GM18505 (cell line): ENCODE data around the gene CACNA2D3.

Experiments used
- ATAC-seq: cut with Tn5 transposase; IDR thresholded peaks from one replicate; pipeline ENCODE4 v1.9.1; 2021; ENCODE audit not compliant: unreplicated experiment
- POLR2A ChIP-seq: IDR thresholded peaks from 4 replicates; pipeline ENCODE4 v1.6.1; 2011; ENCODE audit warnings: borderline replicate concordance; ENCODE audit not compliant: insufficient read depth, insufficient read length; ENCODE audit errors: extremely low read depth

The CACNA2D3 gene

GRCh38 chr3:54169524-54169923 lies 47.2 kb downstream of the CACNA2D3 start:
- TF ChIP-seq POLR2A = no peak
- no peak for ATAC-seq

GRCh38 chr3:54171509-54171908 lies 49.2 kb downstream of the CACNA2D3 start:
- no peak for ATAC-seq
- no peak for TF ChIP-seq POLR2A

GRCh38 chr3:54171951-54172350 lies 49.6 kb downstream of the CACNA2D3 start:
- TF ChIP-seq POLR2A = no peak
- ATAC-seq = no peak

- no peak for ATAC-seq
- no peak for TF ChIP-seq POLR2A
These were observed 51.0 kb downstream of the CACNA2D3 start for GRCh38 chr3:54173371-54173770.

GRCh38 chr3:54176106-54176505 lies 53.8 kb downstream of the CACNA2D3 start:
- ATAC-seq = no peak
- no peak for TF ChIP-seq POLR2A

- ATAC-seq = no peak
These were observed 55.5 kb downstream of the CACNA2D3 start for GRCh38 chr3:54177816-54178215.

GRCh38 chr3:54178376-54178775 lies 56.0 kb downstream of the CACNA2D3 start:
- ATAC-seq = no peak
- no peak for TF ChIP-seq POLR2A

More at GRCh38 chr3:54177816-54178215, 55.5 kb downstream of the CACNA2D3 start:
- TF ChIP-seq POLR2A = no peak

- no peak for ATAC-seq
- TF ChIP-seq POLR2A = no peak
These were observed 58.6 kb downstream of the CACNA2D3 start for GRCh38 chr3:54180921-54181320.

- TF ChIP-seq POLR2A = no peak
- no peak for ATAC-seq
These were observed 59.9 kb downstream of the CACNA2D3 start for GRCh38 chr3:54182242-54182641.

GRCh38 chr3:54185740-54186139 lies 63.4 kb downstream of the CACNA2D3 start:
- ATAC-seq = no peak
- no peak for TF ChIP-seq POLR2A

- TF ChIP-seq POLR2A = no peak
- no peak for ATAC-seq
These were observed 65.9 kb downstream of the CACNA2D3 start for GRCh38 chr3:54188176-54188791.

- TF ChIP-seq POLR2A = no peak
- ATAC-seq = no peak
These were observed 68.9 kb downstream of the CACNA2D3 start for GRCh38 chr3:54191220-54191619.

GRCh38 chr3:54192026-54192425 lies 69.7 kb downstream of the CACNA2D3 start:
- TF ChIP-seq POLR2A = no peak
- no peak for ATAC-seq

- ATAC-seq = no peak
- no peak for TF ChIP-seq POLR2A
These were observed 70.7 kb downstream of the CACNA2D3 start for GRCh38 chr3:54193093-54193492.
